ENCODE results near the gene TCEA2. TPM values are rescaled to one million over a fixed set of nuclear protein-coding genes. Genes with fewer than 3 reads are reported as not detected.

The TCEA2 gene
- 10 to 100 TPM in 3 of 4 donors, 1 to 10 TPM in 1; 5.6 to 94.3 (median 14.8) TPM for total RNA-seq

DNA sequence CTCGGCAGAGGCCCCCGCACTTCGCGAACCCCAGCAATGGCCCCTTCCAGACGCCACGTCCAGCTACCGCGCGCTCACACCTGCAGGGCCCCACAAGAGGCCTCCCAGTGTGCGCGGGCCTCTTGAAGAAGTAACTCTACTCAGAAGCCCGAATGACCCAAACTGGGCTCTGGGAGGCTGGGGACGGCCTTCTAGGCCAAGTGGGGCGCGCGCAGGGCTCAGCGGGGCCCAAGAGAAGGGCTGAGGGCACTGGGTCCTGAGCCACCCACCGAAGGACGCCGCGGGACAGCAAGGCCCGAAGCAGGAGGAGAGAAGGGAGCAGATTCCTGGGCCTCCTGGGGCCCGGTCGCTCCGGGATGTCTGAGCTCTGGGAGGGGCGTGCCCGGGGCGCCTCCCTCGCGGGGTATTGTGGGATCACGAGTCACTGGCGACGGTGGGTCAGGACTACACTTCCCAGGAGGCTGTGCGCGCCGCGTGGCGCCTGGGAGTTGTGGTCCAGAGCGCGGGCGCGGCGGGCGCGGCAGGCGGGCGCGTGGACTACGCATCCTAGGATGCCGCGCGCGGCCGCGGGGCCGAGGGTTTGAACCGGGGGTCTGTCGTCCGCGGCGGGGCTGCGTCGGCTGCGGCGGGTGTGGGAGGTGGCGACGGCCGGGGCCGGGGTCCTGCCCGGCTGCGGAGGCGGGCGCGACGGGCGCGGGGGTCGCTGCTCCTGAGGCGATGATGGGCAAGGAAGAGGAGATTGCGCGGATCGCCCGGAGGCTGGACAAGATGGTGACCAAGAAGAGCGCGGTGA, at the start of gene TCEA2:
Gene TCEA2, plus strand, starts transcription at position 603 of the 793 bp plus-strand sequence. Its CDS starts 115 bp downstream, at position 718.
- H3K27ac ChIP-seq: peak within 1 kb of the TSS; percentile 76 to 88 (median 78)
- no peaks in the 10 kb centered on the region for H3K9me3 ChIP-seq
- DNase-seq: peak; percentile 97
- H3K4me1 ChIP-seq: peaks cover 13 to 27% (median 20%) of the 10 kb centered on the region in 4 donors
- H3K4me3 ChIP-seq: peak within 1 kb of the TSS; percentile 60 to 89 (median 72)
- no peaks in the 10 kb centered on the region for H3K36me3 ChIP-seq
- in situ Hi-C loops (cut with MboI; ENCODE audit: low pct_ligation_motif_present in 1 of 4, low pct_unique_long_range_greater_than_20kb in 1 of 4, low sequenced_read_pairs in 3 of 4): no loop called here
- 18% methylated on average over 41 of the region's 85 CpGs; no CpG with 5 or more reads in 1 of the 2 donors for WGBS, 2 donors (ENCODE audit: low coverage in 1 of 2)
- peaks cover 4% of the 10 kb centered on the region for H3K27me3 ChIP-seq
- TF ChIP-seq POLR2A (IDR thresholded peaks at IDR 0.05): peak; percentile 73
- TF ChIP-seq EP300 (IDR thresholded peaks at IDR 0.05; ENCODE audit: low read depth): no peak
- peak; percentile 57 to 79 (median 67) for TF ChIP-seq POLR2AphosphoS5 (IDR thresholded peaks at IDR 0.05)
- intact Hi-C loops (cut with DNase I; ENCODE audit: low total_unique reads): no loop called here

DNA sequence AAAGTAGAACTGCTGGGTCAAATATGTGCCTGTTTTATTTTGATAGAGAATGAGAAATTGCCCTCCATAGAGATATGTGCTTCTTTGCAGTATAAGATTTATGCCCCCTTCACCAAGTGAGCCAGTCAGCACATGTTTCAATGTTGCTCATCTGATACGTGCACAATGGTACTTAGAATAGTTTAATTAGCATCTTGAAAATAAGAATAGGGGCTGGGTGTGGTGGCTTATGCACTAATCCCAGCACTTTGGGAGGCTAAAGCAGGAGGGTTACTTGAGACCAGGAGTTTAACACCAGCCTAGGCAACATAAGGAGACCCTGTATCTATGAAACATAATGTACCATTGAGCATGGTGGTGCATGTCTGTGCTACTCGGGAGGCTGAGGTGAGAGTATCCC, 47.4 kb upstream of the TCEA2 start:
- Histone ChIP-seq H3K27me3 (no peaks in the 10 kb centered on the region), H3K36me3 (peaks cover 0 to 68% (median 35%) of the 10 kb centered on the region in 4 donors), H3K4me3 (no peak overlapping the region), H3K27ac (no peak overlapping the region), H3K4me1 (no peaks in the 10 kb centered on the region), H3K9me3 (no peaks in the 10 kb centered on the region)
- in situ Hi-C loops (cut with MboI; ENCODE audit: low pct_ligation_motif_present in 1 of 4, low pct_unique_long_range_greater_than_20kb in 1 of 4, low sequenced_read_pairs in 3 of 4) (no loop called here), intact Hi-C loops (cut with DNase I; ENCODE audit: low total_unique reads) (no loop called here)
- TF ChIP-seq, protein P1, sequence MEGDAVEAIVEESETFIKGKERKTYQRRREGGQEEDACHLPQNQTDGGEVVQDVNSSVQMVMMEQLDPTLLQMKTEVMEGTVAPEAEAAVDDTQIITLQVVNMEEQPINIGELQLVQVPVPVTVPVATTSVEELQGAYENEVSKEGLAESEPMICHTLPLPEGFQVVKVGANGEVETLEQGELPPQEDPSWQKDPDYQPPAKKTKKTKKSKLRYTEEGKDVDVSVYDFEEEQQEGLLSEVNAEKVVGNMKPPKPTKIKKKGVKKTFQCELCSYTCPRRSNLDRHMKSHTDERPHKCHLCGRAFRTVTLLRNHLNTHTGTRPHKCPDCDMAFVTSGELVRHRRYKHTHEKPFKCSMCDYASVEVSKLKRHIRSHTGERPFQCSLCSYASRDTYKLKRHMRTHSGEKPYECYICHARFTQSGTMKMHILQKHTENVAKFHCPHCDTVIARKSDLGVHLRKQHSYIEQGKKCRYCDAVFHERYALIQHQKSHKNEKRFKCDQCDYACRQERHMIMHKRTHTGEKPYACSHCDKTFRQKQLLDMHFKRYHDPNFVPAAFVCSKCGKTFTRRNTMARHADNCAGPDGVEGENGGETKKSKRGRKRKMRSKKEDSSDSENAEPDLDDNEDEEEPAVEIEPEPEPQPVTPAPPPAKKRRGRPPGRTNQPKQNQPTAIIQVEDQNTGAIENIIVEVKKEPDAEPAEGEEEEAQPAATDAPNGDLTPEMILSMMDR (IDR thresholded peaks at IDR 0.05): no peak
- TF ChIP-seq EP300 (IDR thresholded peaks at IDR 0.05; ENCODE audit: low read depth) (no peak), POLR2A (IDR thresholded peaks at IDR 0.05) (no peak), POLR2AphosphoS5 (IDR thresholded peaks at IDR 0.05) (no peak)
- 64 to 83% methylated on average over 2 of the region's 2 CpGs for WGBS, 2 donors (ENCODE audit: low coverage in 1 of 2)
- no peak for DNase-seq

DNA sequence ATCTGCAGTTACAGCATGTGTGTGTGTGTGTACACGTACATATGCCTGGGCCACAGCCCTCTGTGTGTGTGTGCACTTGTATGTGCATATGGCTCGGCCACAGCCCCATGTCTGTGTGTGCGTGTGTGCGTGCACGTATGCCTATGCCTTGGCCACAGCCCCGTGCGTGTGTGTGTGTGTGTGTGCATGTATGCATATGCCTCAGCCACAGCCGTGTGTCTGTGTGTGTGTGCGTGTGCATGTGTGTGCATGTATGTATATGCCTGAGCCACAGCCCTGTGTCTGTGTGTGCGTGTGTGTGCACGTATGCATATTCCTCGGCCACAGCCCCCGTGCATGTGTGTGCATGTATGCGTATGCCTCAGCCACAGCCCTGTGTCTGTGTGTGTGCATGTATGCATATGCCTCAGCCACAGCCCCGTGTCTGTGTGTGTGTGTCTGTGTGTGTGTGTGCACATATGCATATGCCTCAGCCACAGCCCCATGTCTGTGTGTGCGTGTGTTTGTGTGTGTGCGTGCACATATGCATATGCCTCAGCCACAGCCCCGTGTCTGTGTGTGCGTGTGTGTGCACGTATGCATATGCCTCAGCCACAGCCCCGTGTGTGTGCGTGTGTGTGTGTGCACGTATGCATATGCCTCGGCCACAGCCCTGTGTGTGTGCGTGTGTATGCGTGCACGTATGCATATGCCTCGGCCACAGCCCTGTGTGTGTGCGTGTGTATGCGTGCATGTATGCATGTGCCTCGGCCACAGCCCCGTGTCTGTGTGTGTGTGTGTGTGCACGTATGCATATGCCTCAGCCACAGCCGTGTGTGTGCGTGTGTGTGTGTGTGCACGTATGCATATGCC, 41.6 kb upstream of the TCEA2 start:
- H3K36me3 ChIP-seq: peaks cover 0 to 55% (median 25%) of the 10 kb centered on the region in 4 donors
- intact Hi-C loops (cut with DNase I; ENCODE audit: low total_unique reads): no loop called here

DNA sequence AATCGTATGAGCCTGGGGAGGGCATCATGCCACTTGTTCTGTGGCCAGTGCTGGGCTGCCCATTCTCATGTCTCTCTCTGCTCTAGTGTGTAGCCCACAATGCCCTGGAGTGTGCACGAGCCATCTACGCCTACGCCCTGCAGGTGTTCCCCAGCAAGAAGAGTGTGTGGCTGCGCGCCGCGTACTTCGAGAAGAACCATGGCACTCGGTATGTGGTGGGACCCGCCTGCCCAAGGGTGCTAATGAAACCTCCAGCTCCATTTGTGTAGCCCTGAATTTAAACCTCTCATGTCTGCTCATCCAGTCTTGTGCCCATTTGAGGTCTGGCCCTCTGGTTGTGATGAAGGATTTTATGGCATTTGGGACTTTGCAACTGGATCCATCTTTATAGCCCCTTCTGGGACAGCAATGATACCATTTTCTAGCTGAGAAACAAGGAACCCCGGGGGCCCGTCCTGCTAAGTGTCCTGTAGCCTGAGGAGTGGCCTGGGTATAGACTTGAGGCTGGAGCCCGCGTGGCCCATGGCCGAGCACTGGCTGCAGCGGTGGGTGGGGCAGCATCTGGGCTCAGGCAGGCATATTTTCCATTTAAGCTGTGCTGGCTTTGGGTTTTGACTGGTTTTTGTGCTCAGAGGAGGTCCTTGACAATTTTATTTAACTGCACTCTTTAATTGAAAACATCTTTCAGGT, 40.2 kb upstream of the TCEA2 start:
- in situ Hi-C loops (cut with MboI; ENCODE audit: low pct_ligation_motif_present in 1 of 4, low pct_unique_long_range_greater_than_20kb in 1 of 4, low sequenced_read_pairs in 3 of 4) (no loop called here), intact Hi-C loops (cut with DNase I; ENCODE audit: low total_unique reads) (no loop called here)
- peaks cover 0 to 57% (median 25%) of the 10 kb centered on the region in 4 donors for H3K36me3 ChIP-seq
- no peak overlapping the region for H3K4me3 ChIP-seq
- peaks cover 9 to 14% (median 14%) of the 10 kb centered on the region in 4 donors for H3K4me1 ChIP-seq
- H3K27ac ChIP-seq: no peak overlapping the region
- TF ChIP-seq POLR2A (IDR thresholded peaks at IDR 0.05) (no peak), POLR2AphosphoS5 (IDR thresholded peaks at IDR 0.05) (no peak), EP300 (IDR thresholded peaks at IDR 0.05; ENCODE audit: low read depth) (no peak)
- TF ChIP-seq, protein P1 (IDR thresholded peaks at IDR 0.05): no peak
- no peaks in the 10 kb centered on the region for H3K9me3 ChIP-seq
- WGBS, 2 donors (ENCODE audit: low coverage in 1 of 2): 96 to 100% methylated on average over 1 to 17 of the region's 17 CpGs
- H3K27me3 ChIP-seq: no peaks in the 10 kb centered on the region
- DNase-seq: no peak

More for the DNA sequence above, 41.6 kb upstream of the TCEA2 start:
- WGBS, 2 donors (ENCODE audit: low coverage in 1 of 2): 83 to 84% methylated on average over 1 to 35 of the region's 36 CpGs
- Histone ChIP-seq H3K27me3 (no peaks in the 10 kb centered on the region), H3K4me3 (no peak overlapping the region), H3K9me3 (no peaks in the 10 kb centered on the region), H3K4me1 (peaks cover 9 to 14% (median 14%) of the 10 kb centered on the region in 4 donors), H3K27ac (no peak overlapping the region)
- DNase-seq: no peak
- in situ Hi-C loops (cut with MboI; ENCODE audit: low pct_ligation_motif_present in 1 of 4, low pct_unique_long_range_greater_than_20kb in 1 of 4, low sequenced_read_pairs in 3 of 4): no loop called here
- TF ChIP-seq, protein P1 (IDR thresholded peaks at IDR 0.05): no peak
- no peak for TF ChIP-seq POLR2A (IDR thresholded peaks at IDR 0.05)
- no peak for TF ChIP-seq POLR2AphosphoS5 (IDR thresholded peaks at IDR 0.05)
- no peak for TF ChIP-seq EP300 (IDR thresholded peaks at IDR 0.05; ENCODE audit: low read depth)
